Measurements from ENCODE around the gene ZNF611.
"Not testable (repeated sequence)": the region's sequence is repeated elsewhere in the genome, so short reads cannot be mapped to it uniquely, and the experiment has no call there.

ZNF611 gene

DNA sequence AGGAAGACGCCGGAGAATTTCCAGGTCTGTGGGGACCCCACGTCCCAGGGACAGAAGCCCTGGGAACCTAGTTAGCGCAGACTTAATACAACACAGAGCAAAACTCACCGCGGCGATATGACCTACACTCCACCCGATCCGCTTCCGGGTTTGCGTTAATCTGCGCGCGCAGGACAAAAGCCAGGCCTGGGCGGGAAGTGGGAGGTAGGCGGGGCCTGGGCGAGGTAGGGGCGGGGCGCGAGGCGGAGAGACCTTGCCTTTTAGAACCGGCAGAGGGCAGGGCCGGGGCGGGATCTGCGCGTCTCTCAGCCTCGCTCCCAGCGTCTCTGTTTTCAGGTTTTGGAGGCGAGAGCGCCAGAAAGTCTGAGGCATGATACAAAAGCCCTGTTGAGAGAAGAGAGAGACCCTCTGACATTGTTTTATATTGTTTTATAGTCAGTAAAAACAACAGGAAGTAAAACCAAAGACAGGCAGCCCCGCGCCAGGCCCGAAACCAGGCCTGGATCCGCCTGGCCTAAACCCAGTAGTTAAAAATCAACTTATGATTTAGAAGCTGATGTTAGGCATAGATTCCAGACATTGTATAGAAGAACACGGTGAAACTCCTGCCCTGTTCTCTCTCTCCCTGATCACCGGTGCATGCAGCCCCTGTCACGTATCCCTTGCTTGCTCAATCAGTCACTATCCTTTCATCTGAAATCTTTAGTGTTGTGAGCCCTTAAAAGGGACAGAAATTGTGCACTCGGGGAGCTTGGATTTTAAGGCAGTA is at the start of gene ZNF611:
Gene ZNF611, minus strand, starts transcription at position 152 of the 769 bp plus-strand sequence. CDS start 19,150 bp downstream, outside the sequence.
- peak; percentile 94 for DNase-seq (ENCODE audit: low spot score)

DNA sequence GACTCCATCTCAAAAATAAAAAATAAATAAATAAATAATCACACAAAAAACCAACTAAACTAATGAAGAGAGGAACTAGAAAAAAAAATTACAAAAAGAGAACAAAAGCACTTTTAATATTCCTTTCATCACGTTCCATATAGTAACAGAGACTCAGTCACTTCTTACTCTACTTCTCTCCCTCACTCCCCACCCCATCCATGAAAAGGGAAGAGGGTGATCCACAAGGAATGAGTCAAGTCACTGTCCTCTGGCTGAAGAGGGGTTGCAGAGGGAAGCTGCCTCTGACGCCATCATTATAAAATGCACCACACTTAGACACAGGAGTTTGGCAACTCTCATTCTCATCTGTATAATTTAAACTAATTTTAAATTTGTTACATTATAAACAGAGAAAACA is 48.0 kb upstream of the ZNF611 start:
- not testable (repeated sequence) for DNase-seq (ENCODE audit: low spot score)

DNA sequence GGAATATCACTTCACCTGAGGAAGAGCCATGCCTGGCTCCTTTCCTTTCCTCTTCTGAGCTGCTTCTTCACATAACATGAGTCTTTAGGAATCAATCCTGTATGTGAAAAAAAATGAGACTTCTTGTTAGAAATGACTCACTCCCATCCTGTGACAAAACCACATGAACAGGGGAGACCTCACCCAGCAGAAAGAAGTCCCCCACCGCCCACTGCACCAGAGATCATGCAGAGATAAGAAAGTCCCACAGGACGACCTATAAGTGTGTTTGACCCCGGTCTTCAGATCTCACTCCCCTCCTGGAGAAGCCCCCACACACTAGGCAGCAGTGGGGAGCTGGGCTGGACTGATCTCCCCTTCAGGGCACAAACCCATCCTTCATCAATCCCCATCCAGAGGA is 44.0 kb upstream of the ZNF611 start:
- no peak for DNase-seq (ENCODE audit: low spot score)

DNA sequence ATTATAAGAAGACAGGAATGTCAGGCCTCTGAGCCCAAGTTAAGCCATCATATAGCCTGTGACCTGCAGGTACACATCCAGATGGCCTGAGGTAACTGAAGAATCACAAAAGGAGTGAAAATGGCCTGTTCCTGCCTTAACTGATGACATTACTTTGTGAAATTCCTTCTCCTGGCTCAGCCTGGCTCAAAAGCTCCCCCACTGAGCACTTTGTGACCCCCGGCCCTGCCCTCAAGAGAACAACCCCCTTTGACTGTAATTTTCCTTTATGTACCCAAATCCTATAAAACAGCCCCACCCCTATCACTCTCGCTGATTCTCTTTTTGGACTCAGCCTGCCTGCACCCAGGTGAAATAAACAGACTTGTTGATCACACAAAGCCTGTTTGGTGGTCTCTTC is 21.6 kb upstream of the ZNF611 start:
- DNase-seq (ENCODE audit: low spot score): not testable (repeated sequence)

DNA sequence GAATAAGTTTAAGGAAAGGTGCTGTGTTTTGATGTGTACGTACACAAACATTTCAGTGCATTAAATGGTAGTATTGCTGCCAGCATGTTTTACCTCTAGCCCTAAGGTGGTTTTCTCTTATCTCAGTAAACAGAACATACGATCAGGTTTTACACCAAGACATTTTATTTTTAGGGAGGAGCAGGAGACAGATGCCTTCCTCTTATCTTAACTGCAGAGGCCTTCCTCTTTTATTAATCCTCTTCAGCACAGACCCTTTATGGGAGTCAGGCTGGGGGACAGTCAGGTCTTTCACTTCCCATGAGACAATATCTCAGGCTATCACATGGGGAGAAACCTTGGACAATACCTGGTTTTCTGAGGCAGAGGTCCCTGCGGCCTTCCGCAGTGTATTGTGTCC is 14.9 kb upstream of the ZNF611 start:
- no peak for DNase-seq (ENCODE audit: low spot score)

DNA sequence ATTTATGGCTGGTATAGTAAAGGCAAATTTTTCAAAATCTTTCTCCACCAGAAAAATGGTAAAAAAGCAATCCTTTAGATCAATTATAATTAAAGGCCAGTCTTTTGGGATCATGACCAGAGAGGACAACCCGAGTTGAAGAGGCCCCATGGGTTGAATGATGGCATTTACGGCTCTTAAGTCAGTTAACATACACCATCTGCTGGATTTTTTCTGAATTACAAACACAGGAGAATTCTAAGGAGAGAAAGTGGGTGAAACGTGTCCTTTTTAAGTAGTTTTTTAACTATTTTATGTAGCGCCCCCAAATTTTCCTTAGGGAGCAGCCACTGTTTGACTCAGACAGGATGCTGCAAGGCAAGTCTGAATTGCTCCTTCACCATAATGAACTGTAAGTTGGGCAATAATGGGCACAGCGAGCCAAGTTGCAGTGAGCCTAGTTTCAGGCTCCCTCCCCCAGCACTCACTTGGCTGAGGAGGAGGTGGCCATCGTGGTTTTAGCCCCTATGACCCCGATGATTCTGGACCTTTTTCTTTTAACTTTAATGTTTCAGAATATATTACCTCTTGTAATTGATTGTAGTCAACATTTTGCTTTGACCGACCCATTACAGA is 13.6 kb upstream of the ZNF611 start:
- DNase-seq (ENCODE audit: low spot score): peak; percentile 51

DNA sequence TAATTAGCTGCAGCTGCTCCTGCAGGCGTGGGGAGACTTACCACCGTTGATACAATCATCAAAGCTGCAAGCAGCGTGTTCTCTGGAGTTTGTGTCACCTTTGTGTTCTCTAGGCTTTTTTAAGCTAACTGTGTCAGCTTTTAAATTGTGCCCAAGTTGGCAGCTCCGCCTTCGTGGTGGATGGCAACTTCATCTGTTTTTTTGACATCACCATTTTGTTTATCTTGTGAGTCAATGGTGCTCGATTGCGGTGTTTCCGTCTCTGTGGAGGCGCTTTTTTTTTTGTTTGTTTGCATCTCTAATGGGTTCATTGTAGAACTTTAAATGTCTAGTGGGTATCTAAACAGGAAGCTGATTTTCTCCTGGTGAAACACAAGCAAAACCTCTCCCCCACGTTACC is 11.1 kb upstream of the ZNF611 start:
- DNase-seq (ENCODE audit: low spot score): not testable (repeated sequence)

DNA sequence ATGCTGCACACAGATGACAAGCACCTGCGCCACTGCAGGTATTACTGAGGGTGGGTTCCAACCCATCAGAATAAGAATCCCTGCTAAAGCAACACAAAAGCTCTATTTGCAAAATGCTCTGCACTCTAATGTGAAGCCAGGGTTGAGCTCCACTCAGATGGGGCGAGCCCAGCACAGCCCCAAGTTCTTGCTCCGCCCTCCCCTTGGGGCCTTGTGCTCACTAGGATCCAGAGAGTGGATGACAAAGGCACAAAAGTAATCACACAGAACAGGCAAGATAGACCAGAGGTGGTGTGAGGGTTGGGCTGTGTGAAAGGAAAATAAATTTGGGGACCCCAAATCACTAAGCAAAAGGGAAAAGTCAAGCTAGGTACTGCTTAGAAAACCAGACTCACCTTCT is 8.2 kb upstream of the ZNF611 start:
- DNase-seq (ENCODE audit: low spot score): no peak

DNA sequence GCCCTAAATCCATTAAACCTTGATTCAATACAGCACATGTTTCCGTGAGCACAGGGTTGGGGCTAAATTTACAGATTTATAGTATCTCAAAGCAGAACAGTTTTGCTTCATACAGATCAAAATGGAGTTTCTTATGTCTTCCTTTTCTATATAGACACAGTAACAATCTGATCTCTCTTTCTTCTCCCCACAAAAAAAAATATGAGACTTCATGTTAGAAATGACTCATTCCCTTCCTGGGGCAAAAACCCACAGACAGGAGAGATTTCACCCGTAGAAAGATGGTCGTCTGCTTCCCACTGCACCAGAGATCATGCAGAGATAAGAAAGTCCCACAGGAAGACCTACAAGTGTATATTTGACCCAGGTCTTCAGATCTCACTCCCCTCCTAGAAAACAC is 7.7 kb upstream of the ZNF611 start:
- no peak for DNase-seq (ENCODE audit: low spot score)

DNA sequence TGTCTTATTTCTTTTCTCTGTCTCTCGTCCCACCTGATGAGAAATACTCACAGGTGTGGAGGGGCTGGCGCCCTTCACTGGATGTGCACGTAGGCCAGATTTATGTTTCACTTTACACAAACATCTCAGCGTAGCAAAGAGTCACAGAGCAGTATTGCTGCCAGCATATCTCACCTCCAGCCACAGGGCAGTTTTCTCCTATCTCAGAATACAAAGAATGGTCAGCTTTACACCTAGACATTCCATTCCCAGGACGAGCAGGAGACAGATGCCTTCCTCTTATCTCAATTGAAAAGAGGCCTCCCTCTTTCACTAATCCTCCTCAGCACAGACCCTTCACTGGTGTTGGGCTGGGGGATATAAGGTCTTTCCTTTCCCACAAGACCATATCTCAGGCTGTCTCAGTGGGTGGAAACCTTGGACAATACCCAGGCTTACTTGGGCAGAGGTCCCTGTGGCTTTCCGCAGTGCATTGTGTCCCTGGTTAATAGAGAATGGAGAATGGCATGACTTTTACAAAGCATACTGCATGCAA is 7.2 kb upstream of the ZNF611 start:
- no peak for DNase-seq (ENCODE audit: low spot score)

DNA sequence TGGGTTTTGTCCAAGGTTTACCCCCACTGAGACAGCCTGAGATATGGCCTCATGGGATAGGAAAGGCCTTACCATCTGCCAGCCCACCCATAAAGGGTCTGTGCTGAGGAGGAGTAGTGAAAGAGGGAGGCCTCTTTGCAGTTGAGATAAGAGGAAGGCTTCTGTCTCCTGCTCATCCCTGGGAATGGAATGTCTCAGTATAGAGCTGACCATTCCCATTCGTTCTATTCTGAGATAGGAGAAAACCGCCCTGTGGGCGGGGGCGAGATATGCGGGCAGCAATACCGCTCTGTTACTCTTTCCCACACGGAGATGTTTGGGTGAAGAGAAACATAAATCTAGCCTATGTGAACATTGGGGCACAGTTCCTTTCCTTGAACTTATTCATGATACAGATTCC is 6.5 kb upstream of the ZNF611 start:
- DNase-seq (ENCODE audit: low spot score): not testable (repeated sequence)

DNA sequence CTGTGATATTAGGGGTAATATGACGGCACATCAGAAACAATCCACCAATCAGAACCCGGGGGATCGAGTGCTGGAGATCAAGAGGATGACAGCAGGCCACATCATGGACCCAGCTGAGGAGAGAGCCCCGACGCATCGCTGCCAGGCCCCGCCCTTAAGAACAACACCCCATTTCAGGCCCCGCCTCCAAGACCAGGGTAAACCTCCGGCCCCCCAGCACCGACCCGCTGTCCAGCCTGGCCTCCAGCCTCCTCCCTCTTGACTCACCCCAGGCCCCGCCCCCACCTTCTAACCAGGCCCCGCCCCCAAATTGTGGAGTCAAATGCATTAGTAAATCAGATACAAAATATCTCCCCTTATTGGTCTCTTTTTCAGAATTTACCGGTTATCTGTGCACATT is 4.7 kb upstream of the ZNF611 start:
- no peak for DNase-seq (ENCODE audit: low spot score)

DNA sequence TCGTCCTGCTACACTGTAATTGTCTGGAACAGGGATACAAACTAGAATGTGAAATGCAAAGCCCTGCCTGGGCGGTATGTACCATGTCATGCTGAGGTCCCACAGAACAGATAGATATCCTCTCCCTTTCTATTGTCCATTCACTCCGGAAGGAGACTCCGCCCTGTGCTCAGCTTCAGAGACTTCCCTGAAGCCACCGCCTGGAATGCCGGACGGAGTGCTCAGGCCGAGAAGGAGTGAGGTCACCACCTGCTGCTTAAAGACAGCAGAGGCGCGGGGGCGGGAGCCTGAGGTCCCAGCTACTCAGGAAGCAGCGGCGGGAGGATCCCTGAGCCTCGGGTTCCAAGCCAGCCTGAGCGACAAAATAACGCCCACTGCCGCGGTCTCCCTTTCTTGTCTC is 890 bp upstream of the ZNF611 start:
- peak; percentile 18 for DNase-seq (ENCODE audit: low spot score)

DNA sequence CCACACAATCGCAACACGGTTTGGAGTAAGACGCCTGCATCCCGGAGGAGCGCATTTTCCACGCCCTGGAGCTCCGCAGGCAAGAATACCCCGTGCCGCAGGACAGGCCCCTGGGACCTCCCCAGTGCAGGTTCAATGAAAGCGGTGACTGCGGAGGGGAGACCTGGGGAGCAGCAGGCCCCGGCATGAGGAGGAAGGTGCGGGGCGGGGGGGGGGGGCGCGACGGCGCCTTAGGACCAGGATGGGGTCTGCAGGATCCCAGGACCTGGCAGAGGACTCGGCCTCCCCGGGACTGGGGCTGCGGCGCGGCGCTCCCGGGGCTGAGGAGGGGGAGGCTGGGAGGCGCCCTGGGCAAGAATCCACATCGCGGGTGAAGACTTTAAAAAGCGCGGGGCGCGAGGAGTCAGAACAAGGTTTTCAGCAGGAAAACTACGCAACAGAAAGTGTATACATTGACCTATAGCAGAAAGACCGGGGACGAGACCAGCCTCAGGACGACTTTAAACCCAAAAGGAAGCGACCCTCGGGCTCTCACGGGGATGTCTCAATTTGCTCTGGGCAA is 432 bp downstream of the ZNF611 start:
- peak; percentile 12 for DNase-seq (ENCODE audit: low spot score)

DNA sequence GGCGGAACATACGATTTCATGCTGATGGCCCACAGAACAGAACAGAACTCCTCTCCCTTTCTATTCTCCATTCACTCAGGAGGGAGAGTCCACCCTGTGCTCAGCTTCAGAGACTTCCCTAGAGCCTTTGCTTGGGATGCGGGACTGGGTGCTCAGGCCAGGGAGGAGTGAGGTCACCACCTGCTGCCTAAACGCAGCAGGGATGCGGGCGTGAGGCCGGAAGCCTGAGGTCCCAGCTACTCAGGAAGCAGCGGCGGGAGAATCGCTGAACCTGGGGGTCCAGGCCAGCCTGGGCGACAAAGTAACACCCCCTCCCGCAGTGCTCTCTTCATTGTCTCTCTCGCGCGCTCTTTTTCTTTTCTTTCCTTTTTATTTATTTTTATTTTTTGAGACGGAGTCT is 8.8 kb downstream of the ZNF611 start:
- DNase-seq (ENCODE audit: low spot score): not testable (repeated sequence)

DNA sequence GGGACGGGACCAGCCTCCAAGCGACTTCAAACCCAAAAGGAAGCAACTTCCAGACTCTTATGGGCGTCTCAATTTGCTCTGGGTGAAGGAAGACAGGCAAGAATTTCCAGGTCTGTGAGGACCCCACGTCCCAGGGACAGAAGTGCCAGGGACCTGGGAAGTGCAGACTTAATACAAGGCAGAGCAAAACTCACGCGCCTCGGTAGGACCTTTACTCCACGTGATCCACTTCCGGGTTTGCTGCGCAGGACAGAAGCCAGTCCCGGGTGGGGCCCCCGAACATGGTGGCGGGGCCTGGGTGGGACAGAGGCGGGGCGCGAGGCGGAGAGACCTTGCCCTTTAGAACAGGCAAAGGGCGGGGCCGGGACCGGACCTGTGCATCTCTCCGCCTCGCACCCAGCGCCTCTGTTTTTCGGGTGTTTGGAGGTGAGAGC is 9.3 kb downstream of the ZNF611 start:
- no peak for DNase-seq (ENCODE audit: low spot score)

DNA sequence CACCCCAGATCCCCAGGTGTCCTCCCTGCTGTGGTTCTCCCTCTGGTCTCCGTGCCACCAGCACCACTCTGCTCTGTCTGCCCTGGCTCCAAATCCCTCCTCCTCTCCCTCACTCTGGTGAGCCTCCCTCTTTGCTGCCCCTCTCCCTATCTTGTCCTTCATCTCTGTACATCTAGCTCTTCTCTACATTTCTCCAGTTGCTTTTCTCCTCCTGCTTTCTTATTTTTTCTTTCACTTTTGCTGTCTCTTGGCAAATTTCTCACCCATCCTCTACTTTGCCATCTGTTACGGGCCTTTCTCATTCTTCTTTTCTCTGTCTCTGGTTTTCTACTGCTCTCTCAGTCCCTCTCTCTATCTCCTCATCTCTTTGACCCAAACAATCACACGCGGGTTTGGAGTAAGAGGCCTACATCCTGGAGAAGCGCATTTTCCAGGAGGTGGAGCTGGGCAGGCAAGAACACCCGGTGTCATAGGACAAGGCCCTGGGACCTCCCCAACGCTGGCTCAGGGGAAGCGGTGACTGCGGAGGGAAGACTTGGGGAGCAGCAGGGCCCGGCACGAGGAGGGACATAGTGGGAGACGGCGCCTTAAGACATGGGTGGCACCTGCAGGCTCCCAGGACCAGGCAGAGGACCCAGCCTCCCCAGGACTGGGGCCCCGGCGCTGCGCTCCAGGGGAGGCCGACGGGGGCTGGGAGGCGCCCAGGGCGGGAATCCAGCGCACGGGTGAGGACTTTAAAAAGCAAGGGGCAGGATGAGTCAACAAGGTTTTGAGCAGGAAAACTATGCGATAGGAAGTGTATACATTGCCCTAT is 9.9 kb downstream of the ZNF611 start:
- DNase-seq (ENCODE audit: low spot score): no peak

DNA sequence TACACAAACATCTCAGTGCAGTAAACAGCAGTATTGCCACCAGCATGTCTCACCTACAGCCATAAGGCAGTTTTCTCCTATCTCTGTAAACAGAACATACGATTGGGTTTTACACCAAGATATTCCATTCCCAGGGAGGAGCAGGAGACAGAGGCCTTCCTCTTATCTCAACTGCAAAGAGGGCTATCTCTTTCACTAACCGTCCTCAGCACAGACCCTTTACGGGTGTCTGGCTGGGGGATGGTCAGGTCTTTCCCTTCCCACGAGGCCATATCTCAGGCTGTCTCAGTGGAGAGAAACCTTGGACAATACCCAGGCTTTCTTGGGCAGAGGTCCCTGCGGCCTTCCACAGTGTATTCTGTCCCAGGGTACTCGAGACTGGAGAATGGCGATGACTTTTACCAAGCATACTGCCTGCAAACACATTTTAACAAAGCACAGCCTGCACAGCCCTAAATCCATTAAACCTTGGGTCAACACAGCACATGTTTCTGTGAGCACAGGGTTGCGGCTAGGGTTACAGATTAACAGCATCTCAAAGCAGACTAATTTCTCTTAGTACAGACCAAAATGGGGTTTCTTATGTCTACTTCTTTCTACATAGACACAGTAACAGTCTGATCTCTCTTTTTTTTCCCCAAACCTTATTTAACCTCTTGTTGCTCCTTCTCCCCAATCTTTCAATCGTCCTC is 10.8 kb downstream of the ZNF611 start:
- DNase-seq (ENCODE audit: low spot score): not testable (repeated sequence)

DNA sequence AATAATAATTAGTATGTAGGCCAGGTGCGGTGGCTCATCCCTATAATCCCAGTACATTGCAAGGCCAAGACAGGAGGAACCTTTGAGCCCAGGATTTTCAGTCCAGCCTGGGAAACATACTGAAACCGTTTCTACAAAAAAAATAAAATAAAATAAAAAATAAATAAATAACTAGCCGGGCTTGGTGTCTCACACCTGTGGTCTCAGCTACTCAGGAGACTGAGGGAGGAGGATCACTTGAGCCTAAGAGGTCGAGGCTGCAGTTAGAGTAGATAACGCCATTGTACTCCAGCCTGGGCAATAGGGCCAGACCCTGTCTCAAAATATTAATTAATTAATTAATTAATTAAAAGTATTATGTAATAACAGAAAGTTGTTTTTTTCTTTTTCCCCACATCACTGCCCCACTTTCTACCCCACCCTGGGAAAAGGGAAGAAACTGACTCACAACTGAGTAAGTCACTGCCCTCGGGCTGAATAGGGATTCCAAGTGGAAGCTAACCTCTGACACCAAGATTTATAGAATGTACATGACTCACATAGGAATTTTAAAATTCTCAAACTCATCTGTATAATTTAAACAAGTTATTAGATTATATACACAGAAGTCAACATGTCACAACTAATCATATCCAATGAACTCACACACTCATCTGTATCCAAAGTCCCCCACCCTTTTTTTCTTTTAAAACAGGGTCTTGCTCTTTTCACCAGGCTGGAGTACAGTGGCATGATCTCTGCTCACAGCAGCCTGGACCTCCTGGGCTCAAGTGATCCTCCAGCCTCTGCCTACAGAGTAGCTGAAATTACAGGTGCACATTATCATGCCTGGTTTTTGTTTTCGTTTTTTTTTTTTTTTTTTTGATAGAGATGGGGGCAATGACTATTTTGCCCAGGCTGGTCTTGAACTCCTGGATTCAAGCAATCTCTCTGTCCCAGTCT is 12.5 kb downstream of the ZNF611 start:
- no peak for DNase-seq (ENCODE audit: low spot score)

DNA sequence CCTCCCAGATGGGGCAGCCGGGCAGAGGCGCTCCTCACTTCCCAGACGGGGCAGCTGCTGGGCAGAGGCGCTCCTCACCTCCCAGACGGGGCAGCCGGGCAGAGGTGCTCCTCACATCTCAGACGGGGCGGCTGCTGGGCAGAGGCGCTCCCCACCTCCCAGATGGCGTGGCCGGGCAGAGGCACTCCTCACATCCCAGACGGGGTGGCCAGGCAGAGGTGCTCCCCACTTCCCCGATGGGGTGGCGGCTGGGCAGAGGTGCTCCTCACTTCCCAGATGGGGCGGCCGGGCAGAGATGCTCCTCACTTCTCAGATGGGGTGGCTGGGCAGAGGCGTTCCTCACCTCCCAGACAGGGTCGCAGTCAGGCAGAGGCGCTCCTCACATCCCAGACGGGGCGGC is 14.3 kb downstream of the ZNF611 start:
- DNase-seq (ENCODE audit: low spot score): not testable (repeated sequence)
